ENCODE results near the gene TRAF2.

GRCh38 chr9:136867917-136868316 is 18.4 kb upstream of the TRAF2 start:
- no peak for TF ChIP-seq POLR2A (IDR thresholded peaks at IDR 0.05)
- no peak for TF ChIP-seq CTCF (IDR thresholded peaks at IDR 0.05)

All from right lobe of liver (tissue), 4 donors.